Thoracic aorta (tissue), 2 donors: ENCODE results near the gene ATP8B3. TPM values are rescaled to one million over a fixed set of nuclear protein-coding genes. Genes with fewer than 3 reads are reported as not detected.

Experiments used
- ATAC-seq: fragments of 150-250 bp; one replicate; pipeline ENCODE4 v1.8.0; 2017; ENCODE audit warnings: low read depth; ENCODE audit not compliant: insufficient number of reproducible peaks, low FRiP score
- DNase-seq: peaks from one replicate; pipeline ENCODE4 v3.0.0-alpha.2; 2020; ENCODE audit warnings: low spot score
- H3K27ac ChIP-seq, 2 donors: fragments of 200-600 bp; sonication (generic); 1 replicate in 1 of 2; 2 replicates in 1 of 2; pipeline ENCODE4 v1.5.1; 2016; ENCODE audit warnings: mild to moderate bottlenecking in 2 of 2, moderate library complexity in 2 of 2
- H3K27me3 ChIP-seq: fragments of 200-600 bp; sonication (generic); replicated peaks from 2 replicates; pipeline ENCODE4 v1.6.0; 2016; ENCODE audit warnings: mild to moderate bottlenecking; ENCODE audit not compliant: insufficient read depth
- H3K36me3 ChIP-seq: fragments of 200-600 bp; sonication (generic); one replicate; pipeline ENCODE4 v1.5.1; 2016
- H3K4me1 ChIP-seq, 2 donors: fragments of 200-600 bp; sonication (generic); 1 replicate in 1 of 2; 2 replicates in 1 of 2; pipeline versions ENCODE4 v1.5.1 to v1.6.0; 2016; ENCODE audit warnings: low read depth in 2 of 2, mild to moderate bottlenecking in 1 of 2; ENCODE audit not compliant: control insufficient read depth in 1 of 2
- H3K4me3 ChIP-seq: fragments of 200-600 bp; sonication (generic); 2 replicates; pipeline ENCODE4 v1.5.1; 2016; ENCODE audit warnings: mild to moderate bottlenecking
- H3K9me3 ChIP-seq: fragments of 200-600 bp; sonication (generic); 2 replicates; pipeline ENCODE4 v1.5.1; 2016
- CTCF ChIP-seq: fragments of 200-600 bp; sonication (generic); IDR thresholded peaks from one replicate; pipeline ENCODE4 v1.5.1; 2019; ENCODE audit warnings: antibody characterized with exemption
- total RNA-seq, 2 donors: library from RNA; depleted of rRNA; stranded (reverse); fragments of >200 nt; gene quantifications; one replicate each; pipeline versions ENCODE4 v1.1.0 to v1.2.3, GENCODE V29; 2016

The ATP8B3 gene
- total RNA-seq, 2 donors from 2014 or later: 0.21 to 1.4 TPM

GRCh38 chr19:1790054-1790792 is 21.9 kb downstream of the ATP8B3 start:
- Histone ChIP-seq H3K4me1 (no peaks in the 10 kb centered on the region), H3K27ac (no peak overlapping the region), H3K9me3 (no peaks in the 10 kb centered on the region), H3K36me3 (no peaks in the 10 kb centered on the region), H3K4me3 (no peak overlapping the region), H3K27me3 (no peaks in the 10 kb centered on the region)
- ATAC-seq (no peak), DNase-seq (no peak)
- no peak for TF ChIP-seq CTCF

DNA sequence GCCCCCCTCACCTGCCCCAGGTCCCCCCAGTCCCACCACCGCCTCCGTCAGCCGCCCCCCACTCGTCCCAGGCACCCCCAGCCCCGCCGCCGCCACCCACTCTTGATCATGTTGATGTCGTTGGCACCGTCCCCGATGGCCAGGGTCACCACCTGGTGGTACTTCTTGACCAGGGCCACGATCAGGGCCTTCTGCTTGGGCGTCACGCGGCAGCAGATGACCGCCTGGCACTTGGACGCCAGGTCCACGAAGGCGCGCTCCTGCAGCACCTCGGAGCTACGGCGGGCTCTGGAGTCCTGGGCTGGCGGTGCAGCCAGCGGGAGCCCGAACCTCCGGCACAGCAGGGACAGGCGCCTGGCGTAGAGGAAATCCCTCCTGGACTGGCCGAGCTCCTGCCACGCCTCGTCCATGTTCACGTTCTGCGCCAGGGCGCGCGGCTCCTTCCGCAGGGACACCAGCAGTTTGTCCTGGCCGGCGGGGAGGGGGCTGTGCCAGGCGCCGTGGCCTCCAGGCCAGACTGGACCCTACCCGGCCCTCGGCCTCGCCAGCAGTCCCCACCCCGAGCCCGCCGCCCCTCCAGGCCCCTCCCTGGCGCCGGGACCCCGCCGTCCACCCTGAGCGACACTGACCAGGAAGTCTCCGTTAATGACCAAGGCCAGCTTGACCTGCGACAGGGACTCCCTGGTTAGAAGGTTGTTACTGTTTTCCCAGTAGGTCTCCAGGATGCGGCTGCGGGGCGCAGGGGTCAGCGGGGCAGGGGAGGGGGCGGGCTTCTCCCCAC is 22.6 kb downstream of the ATP8B3 start:
- H3K27ac ChIP-seq: no peak overlapping the region
- TF ChIP-seq CTCF: no peak
- no peaks in the 10 kb centered on the region for H3K4me1 ChIP-seq
- ATAC-seq (no peak), DNase-seq (no peak)
- H3K27me3 ChIP-seq: no peaks in the 10 kb centered on the region
- H3K9me3 ChIP-seq: no peaks in the 10 kb centered on the region
- no peak overlapping the region for H3K4me3 ChIP-seq
- no peaks in the 10 kb centered on the region for H3K36me3 ChIP-seq

DNA sequence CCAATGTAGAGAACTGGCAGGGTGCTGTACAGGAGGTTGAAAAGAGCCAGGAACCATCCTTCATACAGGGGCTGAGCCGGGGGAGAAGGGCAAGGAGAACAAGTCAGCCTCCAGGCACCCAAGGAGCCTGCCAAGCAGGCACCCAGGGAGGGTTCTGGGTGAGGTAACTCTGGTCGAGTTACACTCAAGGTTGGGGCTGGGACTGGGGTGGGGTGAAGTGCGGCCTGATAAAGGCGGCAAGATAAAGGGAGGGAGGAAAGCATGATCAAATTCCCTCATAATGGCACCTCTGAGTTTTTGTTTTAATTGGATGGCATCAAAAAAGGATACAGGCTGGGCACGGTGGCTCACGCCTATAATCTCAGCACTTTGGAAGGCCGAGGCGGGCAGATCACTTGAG is 25.0 kb downstream of the ATP8B3 start:
- Histone ChIP-seq H3K27ac (no peak overlapping the region), H3K9me3 (peaks cover under 1% of the 10 kb centered on the region), H3K4me1 (no peaks in the 10 kb centered on the region), H3K27me3 (no peaks in the 10 kb centered on the region), H3K36me3 (no peaks in the 10 kb centered on the region), H3K4me3 (no peak overlapping the region)
- DNase-seq (no peak), ATAC-seq (no peak)
- no peak for TF ChIP-seq CTCF

GRCh38 chr19:1786668-1787067 is 25.4 kb downstream of the ATP8B3 start:
- TF ChIP-seq CTCF: no peak
- ATAC-seq: no peak
- H3K27me3 ChIP-seq: no peaks in the 10 kb centered on the region

GRCh38 chr19:1785310-1785709 is 26.8 kb downstream of the ATP8B3 start:
- ATAC-seq (no peak), DNase-seq (no peak)
- peaks cover 7% of the 10 kb centered on the region for H3K9me3 ChIP-seq
- no peak overlapping the region for H3K4me3 ChIP-seq
- no peaks in the 10 kb centered on the region for H3K27me3 ChIP-seq
- no peak overlapping the region for H3K27ac ChIP-seq
- H3K36me3 ChIP-seq: no peaks in the 10 kb centered on the region
- TF ChIP-seq CTCF: no peak
- no peaks in the 10 kb centered on the region for H3K4me1 ChIP-seq

More at GRCh38 chr19:1786668-1787067, 25.4 kb downstream of the ATP8B3 start:
- no peaks in the 10 kb centered on the region for H3K4me1 ChIP-seq
- no peak overlapping the region for H3K4me3 ChIP-seq
- peaks cover 5% of the 10 kb centered on the region for H3K9me3 ChIP-seq
- DNase-seq: no peak
- H3K27ac ChIP-seq: no peak overlapping the region
- H3K36me3 ChIP-seq: no peaks in the 10 kb centered on the region
